ENCODE data around the gene NUP210L. TPM values are rescaled to one million over a fixed set of nuclear protein-coding genes. Genes with fewer than 3 reads are reported as not detected.
A peak's percentile ranks its signal among the peaks of the same experiment; 100 is the strongest.
"Not testable (repeated sequence)": the region's sequence is repeated elsewhere in the genome, so short reads cannot be mapped to it uniquely, and the experiment has no call there.

NUP210L gene
- total RNA-seq, 1 donor from 2014 or later: under 0.01 TPM

- Histone ChIP-seq H3K4me1 (ENCODE audit: control insufficient read depth in 3 of 3, insufficient read depth in 3 of 3, low read length in 3 of 3) (no peaks in the 10 kb centered on the region), H3K27ac (ENCODE audit: low read depth, low read length) (no peak overlapping the region), H3K36me3 (ENCODE audit: control insufficient read depth in 3 of 3, insufficient read depth in 3 of 3, low read length in 3 of 3) (no peaks in the 10 kb centered on the region), H3K9me3 (ENCODE audit: control insufficient read depth in 3 of 3, low read length in 3 of 3) (no peaks in the 10 kb centered on the region), H3K9ac (ENCODE audit: low read depth in 1 of 3, low read length in 3 of 3) (no peak overlapping the region), H3K4me3 (ENCODE audit: low read length in 3 of 3) (no peak overlapping the region), H3K27me3 (ENCODE audit: control insufficient read depth in 3 of 3, insufficient read depth in 3 of 3, low read length in 3 of 3) (no peaks in the 10 kb centered on the region)
These were observed 140.5 kb downstream of the NUP210L start for GRCh38 chr1:154014154-154014907.

DNA sequence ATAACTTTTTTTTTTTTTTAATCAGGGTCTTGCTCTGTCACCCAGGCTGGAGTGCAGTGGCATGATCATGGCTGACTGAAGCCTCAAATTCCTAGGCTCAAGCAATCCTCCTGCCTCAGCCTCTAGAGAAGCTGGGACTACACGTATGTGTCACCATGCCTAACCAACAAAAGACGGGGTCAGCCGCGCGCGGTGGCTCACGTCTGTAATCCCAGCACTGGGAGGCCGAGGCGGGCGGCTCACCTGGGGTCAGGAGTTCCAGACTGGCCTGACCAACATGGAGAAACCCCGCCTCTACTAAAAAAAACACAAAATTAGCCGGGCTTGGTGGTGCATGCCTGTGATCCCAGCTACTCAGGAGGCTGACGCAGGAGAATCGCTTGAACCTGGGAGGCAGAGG is 142.3 kb downstream of the NUP210L start:
- not testable (repeated sequence) for H3K36me3 ChIP-seq (ENCODE audit: control insufficient read depth in 3 of 3, insufficient read depth in 3 of 3, low read length in 3 of 3); H3K27ac ChIP-seq (ENCODE audit: low read depth, low read length); H3K4me1 ChIP-seq (ENCODE audit: control insufficient read depth in 3 of 3, insufficient read depth in 3 of 3, low read length in 3 of 3); H3K9me3 ChIP-seq (ENCODE audit: control insufficient read depth in 3 of 3, low read length in 3 of 3); H3K4me3 ChIP-seq (ENCODE audit: low read length in 3 of 3); H3K9ac ChIP-seq (ENCODE audit: low read depth in 1 of 3, low read length in 3 of 3); H3K27me3 ChIP-seq (ENCODE audit: control insufficient read depth in 3 of 3, insufficient read depth in 3 of 3, low read length in 3 of 3)

DNA sequence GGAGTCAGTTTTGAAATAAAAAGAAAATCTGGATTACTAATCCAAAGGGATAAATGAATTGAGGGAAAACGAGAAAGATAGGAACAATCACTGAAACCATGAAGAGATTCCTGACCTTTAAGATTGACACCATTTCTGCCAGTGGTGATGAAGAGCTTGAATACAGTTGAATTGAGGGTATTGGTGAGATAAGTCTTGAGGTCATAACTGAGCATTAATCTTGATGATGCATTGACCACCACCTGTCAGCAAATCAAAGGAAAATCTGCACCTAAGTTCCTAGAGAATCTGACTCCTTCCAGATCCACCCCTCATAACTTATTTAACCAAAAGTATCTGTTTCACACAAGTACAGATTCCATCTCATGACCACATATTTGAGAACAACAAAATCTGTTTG is 142.7 kb downstream of the NUP210L start:
- Histone ChIP-seq H3K36me3 (ENCODE audit: control insufficient read depth in 3 of 3, insufficient read depth in 3 of 3, low read length in 3 of 3) (no peaks in the 10 kb centered on the region), H3K9ac (ENCODE audit: low read depth in 1 of 3, low read length in 3 of 3) (no peak overlapping the region), H3K27me3 (ENCODE audit: control insufficient read depth in 3 of 3, insufficient read depth in 3 of 3, low read length in 3 of 3) (no peaks in the 10 kb centered on the region), H3K9me3 (ENCODE audit: control insufficient read depth in 3 of 3, low read length in 3 of 3) (no peaks in the 10 kb centered on the region), H3K4me1 (ENCODE audit: control insufficient read depth in 3 of 3, insufficient read depth in 3 of 3, low read length in 3 of 3) (no peaks in the 10 kb centered on the region), H3K4me3 (ENCODE audit: low read length in 3 of 3) (no peak overlapping the region), H3K27ac (ENCODE audit: low read depth, low read length) (no peak overlapping the region)

- no peak overlapping the region for H3K27ac ChIP-seq (ENCODE audit: low read depth, low read length)
- H3K4me1 ChIP-seq (ENCODE audit: control insufficient read depth in 3 of 3, insufficient read depth in 3 of 3, low read length in 3 of 3): no peaks in the 10 kb centered on the region
- no peak overlapping the region for H3K9ac ChIP-seq (ENCODE audit: low read depth in 1 of 3, low read length in 3 of 3)
- H3K9me3 ChIP-seq (ENCODE audit: control insufficient read depth in 3 of 3, low read length in 3 of 3): no peaks in the 10 kb centered on the region
- no peaks in the 10 kb centered on the region for H3K36me3 ChIP-seq (ENCODE audit: control insufficient read depth in 3 of 3, insufficient read depth in 3 of 3, low read length in 3 of 3)
- no peak overlapping the region for H3K4me3 ChIP-seq (ENCODE audit: low read length in 3 of 3)
- H3K27me3 ChIP-seq (ENCODE audit: control insufficient read depth in 3 of 3, insufficient read depth in 3 of 3, low read length in 3 of 3): no peaks in the 10 kb centered on the region
These were observed 148.7 kb downstream of the NUP210L start for GRCh38 chr1:154006136-154006535.

DNA sequence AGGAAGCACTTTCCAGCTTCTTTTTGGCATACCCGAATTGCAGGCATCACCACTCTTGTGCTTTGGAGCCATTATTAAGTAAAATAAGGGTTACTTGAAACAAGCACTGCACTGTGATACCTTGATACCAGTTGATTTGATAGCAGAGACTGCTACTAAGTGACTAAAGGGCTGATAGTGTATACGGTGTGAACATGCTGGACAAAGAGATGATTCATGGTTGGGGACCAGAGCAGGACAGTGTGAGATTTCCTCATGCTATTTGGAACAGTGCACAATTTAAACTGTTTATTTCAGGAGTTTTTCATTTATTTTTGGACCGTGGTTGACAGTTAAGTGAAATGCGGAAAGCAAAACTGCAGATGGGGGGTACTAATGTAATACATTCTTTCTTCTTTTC is 154.5 kb downstream of the NUP210L start:
- H3K27ac ChIP-seq (ENCODE audit: low read depth, low read length): no peak overlapping the region
- H3K9me3 ChIP-seq (ENCODE audit: control insufficient read depth in 3 of 3, low read length in 3 of 3): no peaks in the 10 kb centered on the region
- H3K4me3 ChIP-seq (ENCODE audit: low read length in 3 of 3): no peak overlapping the region
- no peak overlapping the region for H3K9ac ChIP-seq (ENCODE audit: low read depth in 1 of 3, low read length in 3 of 3)
- peaks cover 0 to 1% (median 0%) of the 10 kb centered on the region in 3 donors for H3K36me3 ChIP-seq (ENCODE audit: control insufficient read depth in 3 of 3, insufficient read depth in 3 of 3, low read length in 3 of 3)
- no peaks in the 10 kb centered on the region for H3K4me1 ChIP-seq (ENCODE audit: control insufficient read depth in 3 of 3, insufficient read depth in 3 of 3, low read length in 3 of 3)
- H3K27me3 ChIP-seq (ENCODE audit: control insufficient read depth in 3 of 3, insufficient read depth in 3 of 3, low read length in 3 of 3): no peaks in the 10 kb centered on the region

- peaks cover 16 to 31% (median 18%) of the 10 kb centered on the region in 3 donors for H3K36me3 ChIP-seq (ENCODE audit: control insufficient read depth in 3 of 3, insufficient read depth in 3 of 3, low read length in 3 of 3)
- not testable (repeated sequence) for H3K27me3 ChIP-seq (ENCODE audit: control insufficient read depth in 3 of 3, insufficient read depth in 3 of 3, low read length in 3 of 3); H3K4me3 ChIP-seq (ENCODE audit: low read length in 3 of 3); H3K27ac ChIP-seq (ENCODE audit: low read depth, low read length); H3K9me3 ChIP-seq (ENCODE audit: control insufficient read depth in 3 of 3, low read length in 3 of 3); H3K9ac ChIP-seq (ENCODE audit: low read depth in 1 of 3, low read length in 3 of 3)
- H3K4me1 ChIP-seq (ENCODE audit: control insufficient read depth in 3 of 3, insufficient read depth in 3 of 3, low read length in 3 of 3): peaks cover 10 to 17% (median 11%) of the 10 kb centered on the region in 3 donors
These were observed 158.0 kb downstream of the NUP210L start for GRCh38 chr1:153996882-153997281.

GRCh38 chr1:153995640-153996039 is 159.2 kb downstream of the NUP210L start:
- peaks cover 19 to 37% (median 24%) of the 10 kb centered on the region in 3 donors for H3K36me3 ChIP-seq (ENCODE audit: control insufficient read depth in 3 of 3, insufficient read depth in 3 of 3, low read length in 3 of 3)
- no peak overlapping the region for H3K9ac ChIP-seq (ENCODE audit: low read depth in 1 of 3, low read length in 3 of 3)
- H3K4me3 ChIP-seq (ENCODE audit: low read length in 3 of 3): no peak overlapping the region
- H3K4me1 ChIP-seq (ENCODE audit: control insufficient read depth in 3 of 3, insufficient read depth in 3 of 3, low read length in 3 of 3): peaks cover 16 to 26% (median 18%) of the 10 kb centered on the region in 3 donors
- H3K9me3 ChIP-seq (ENCODE audit: control insufficient read depth in 3 of 3, low read length in 3 of 3): no peaks in the 10 kb centered on the region
- H3K27ac ChIP-seq (ENCODE audit: low read depth, low read length): no peak overlapping the region
- no peaks in the 10 kb centered on the region for H3K27me3 ChIP-seq (ENCODE audit: control insufficient read depth in 3 of 3, insufficient read depth in 3 of 3, low read length in 3 of 3)

DNA sequence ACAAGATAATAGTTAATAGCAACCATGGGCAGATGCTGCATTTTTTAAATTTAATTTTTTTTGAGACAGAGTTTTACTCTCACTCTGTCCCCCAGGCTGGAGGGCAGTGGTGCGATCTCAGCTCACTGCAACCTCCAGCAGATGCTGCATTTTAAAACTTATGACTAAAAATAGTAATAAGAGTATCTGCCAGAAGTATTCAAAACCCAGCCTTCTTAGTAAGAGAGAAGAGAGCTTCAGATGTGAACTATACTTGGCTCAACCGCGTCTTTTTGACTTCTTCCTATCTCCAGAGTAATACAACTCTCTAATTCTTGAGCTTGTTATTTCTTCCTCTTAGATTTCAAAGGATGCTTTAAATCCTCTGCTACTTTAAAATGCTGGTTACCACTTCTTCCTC is 159.7 kb downstream of the NUP210L start:
- Histone ChIP-seq H3K9ac (ENCODE audit: low read depth in 1 of 3, low read length in 3 of 3) (no peak overlapping the region), H3K27ac (ENCODE audit: low read depth, low read length) (no peak overlapping the region), H3K4me1 (ENCODE audit: control insufficient read depth in 3 of 3, insufficient read depth in 3 of 3, low read length in 3 of 3) (peaks cover 16 to 26% (median 20%) of the 10 kb centered on the region in 3 donors), H3K9me3 (ENCODE audit: control insufficient read depth in 3 of 3, low read length in 3 of 3) (no peaks in the 10 kb centered on the region), H3K27me3 (ENCODE audit: control insufficient read depth in 3 of 3, insufficient read depth in 3 of 3, low read length in 3 of 3) (no peaks in the 10 kb centered on the region), H3K4me3 (ENCODE audit: low read length in 3 of 3) (no peak overlapping the region), H3K36me3 (ENCODE audit: control insufficient read depth in 3 of 3, insufficient read depth in 3 of 3, low read length in 3 of 3) (peaks cover 19 to 37% (median 25%) of the 10 kb centered on the region in 3 donors)

GRCh38 chr1:153991806-153992205 is 163.1 kb downstream of the NUP210L start:
- Histone ChIP-seq H3K27me3 (ENCODE audit: control insufficient read depth in 3 of 3, insufficient read depth in 3 of 3, low read length in 3 of 3) (no peaks in the 10 kb centered on the region), H3K36me3 (ENCODE audit: control insufficient read depth in 3 of 3, insufficient read depth in 3 of 3, low read length in 3 of 3) (peaks cover 19 to 37% (median 25%) of the 10 kb centered on the region in 3 donors), H3K9ac (ENCODE audit: low read depth in 1 of 3, low read length in 3 of 3) (peak overlapping the region; percentile 85 to 99 (median 97)), H3K9me3 (ENCODE audit: control insufficient read depth in 3 of 3, low read length in 3 of 3) (no peaks in the 10 kb centered on the region), H3K4me1 (ENCODE audit: control insufficient read depth in 3 of 3, insufficient read depth in 3 of 3, low read length in 3 of 3) (peaks cover 19 to 29% (median 23%) of the 10 kb centered on the region in 3 donors), H3K27ac (ENCODE audit: low read depth, low read length) (no peak overlapping the region), H3K4me3 (ENCODE audit: low read length in 3 of 3) (peak overlapping the region; percentile 76 to 99 (median 97))

- no peaks in the 10 kb centered on the region for H3K9me3 ChIP-seq (ENCODE audit: control insufficient read depth in 3 of 3, low read length in 3 of 3)
- H3K4me1 ChIP-seq (ENCODE audit: control insufficient read depth in 3 of 3, insufficient read depth in 3 of 3, low read length in 3 of 3): peaks cover 19 to 29% (median 23%) of the 10 kb centered on the region in 3 donors
- H3K27ac ChIP-seq (ENCODE audit: low read depth, low read length): peak overlapping the region; percentile 87
- peak overlapping the region; percentile 85 to 99 (median 97) for H3K9ac ChIP-seq (ENCODE audit: low read depth in 1 of 3, low read length in 3 of 3)
- H3K27me3 ChIP-seq (ENCODE audit: control insufficient read depth in 3 of 3, insufficient read depth in 3 of 3, low read length in 3 of 3): no peaks in the 10 kb centered on the region
- peak overlapping the region; percentile 76 to 99 (median 97) for H3K4me3 ChIP-seq (ENCODE audit: low read length in 3 of 3)
- peaks cover 19 to 37% (median 25%) of the 10 kb centered on the region in 3 donors for H3K36me3 ChIP-seq (ENCODE audit: control insufficient read depth in 3 of 3, insufficient read depth in 3 of 3, low read length in 3 of 3)
These were observed 163.7 kb downstream of the NUP210L start for GRCh38 chr1:153991151-153991630.
